ENCODE results near the gene CDH24. TPM values are rescaled to one million over a fixed set of nuclear protein-coding genes. Genes with fewer than 3 reads are reported as not detected.

CDH24 gene
- polyA plus RNA-seq, 1 experiment, result 14.8 TPM

GRCh38 chr14:23042162-23042965, 15.0 kb downstream of the CDH24 start, which contains the start of gene PSMB11:
Gene PSMB11 (plus strand): TSS chr14:23042212. CDS start chr14:23042226, 14 bp downstream.
- H3K27me3 ChIP-seq (ENCODE audit: control insufficient read depth, insufficient read depth, low read length), result no peaks in the 10 kb centered on the region
- no peak within 1 kb of the TSS for H3K4me3 ChIP-seq (ENCODE audit: low read depth, low read length)
- DNase-seq (ENCODE audit: low read depth), result no peak
- H3K36me3 ChIP-seq (ENCODE audit: control insufficient read depth, insufficient read depth, low read length), result no peaks in the 10 kb centered on the region
- POLR2A ChIA-PET, result no interaction called here
- TF ChIP-seq CTCF (IDR thresholded peaks at IDR 0.05; ENCODE audit: insufficient read depth, low read depth, low read length), result no peak
- CTCF ChIA-PET, result interaction anchor here (0.9 to 3.2 kb wide), 9 partner anchors 9 to 70 kb away, joined by 3 to 13 read pairs (median 4); no protein-coding TSS in a partner anchor

GRCh38 chr14:23041729-23042128, 15.6 kb downstream of the CDH24 start:
- ChIA-PET POLR2A (no interaction called here), CTCF (interaction anchor here (0.9 to 3.2 kb wide), 9 partner anchors 9 to 69 kb away, joined by 3 to 13 read pairs (median 4); no protein-coding TSS in a partner anchor)
- Histone ChIP-seq H3K36me3 (ENCODE audit: control insufficient read depth, insufficient read depth, low read length) (no peaks in the 10 kb centered on the region), H3K27me3 (ENCODE audit: control insufficient read depth, insufficient read depth, low read length) (no peaks in the 10 kb centered on the region), H3K4me3 (ENCODE audit: low read depth, low read length) (no peak overlapping the region)
- DNase-seq (ENCODE audit: low read depth), result no peak
- TF ChIP-seq CTCF (IDR thresholded peaks at IDR 0.05; ENCODE audit: insufficient read depth, low read depth, low read length), result no peak

GRCh38 chr14:23040100-23040499, 17.2 kb downstream of the CDH24 start:
- Histone ChIP-seq H3K4me3 (ENCODE audit: low read depth, low read length) (no peak overlapping the region), H3K36me3 (ENCODE audit: control insufficient read depth, insufficient read depth, low read length) (no peaks in the 10 kb centered on the region), H3K27me3 (ENCODE audit: control insufficient read depth, insufficient read depth, low read length) (no peaks in the 10 kb centered on the region)
- CTCF ChIA-PET, result interaction anchor here (1.1 to 1.5 kb wide), 4 partner anchors 29 to 54 kb away, joined by 3 to 7 read pairs (median 4); no protein-coding TSS in a partner anchor
- no peak for TF ChIP-seq CTCF (IDR thresholded peaks at IDR 0.05; ENCODE audit: insufficient read depth, low read depth, low read length)
- POLR2A ChIA-PET, result no interaction called here
- no peak for DNase-seq (ENCODE audit: low read depth)

DNA sequence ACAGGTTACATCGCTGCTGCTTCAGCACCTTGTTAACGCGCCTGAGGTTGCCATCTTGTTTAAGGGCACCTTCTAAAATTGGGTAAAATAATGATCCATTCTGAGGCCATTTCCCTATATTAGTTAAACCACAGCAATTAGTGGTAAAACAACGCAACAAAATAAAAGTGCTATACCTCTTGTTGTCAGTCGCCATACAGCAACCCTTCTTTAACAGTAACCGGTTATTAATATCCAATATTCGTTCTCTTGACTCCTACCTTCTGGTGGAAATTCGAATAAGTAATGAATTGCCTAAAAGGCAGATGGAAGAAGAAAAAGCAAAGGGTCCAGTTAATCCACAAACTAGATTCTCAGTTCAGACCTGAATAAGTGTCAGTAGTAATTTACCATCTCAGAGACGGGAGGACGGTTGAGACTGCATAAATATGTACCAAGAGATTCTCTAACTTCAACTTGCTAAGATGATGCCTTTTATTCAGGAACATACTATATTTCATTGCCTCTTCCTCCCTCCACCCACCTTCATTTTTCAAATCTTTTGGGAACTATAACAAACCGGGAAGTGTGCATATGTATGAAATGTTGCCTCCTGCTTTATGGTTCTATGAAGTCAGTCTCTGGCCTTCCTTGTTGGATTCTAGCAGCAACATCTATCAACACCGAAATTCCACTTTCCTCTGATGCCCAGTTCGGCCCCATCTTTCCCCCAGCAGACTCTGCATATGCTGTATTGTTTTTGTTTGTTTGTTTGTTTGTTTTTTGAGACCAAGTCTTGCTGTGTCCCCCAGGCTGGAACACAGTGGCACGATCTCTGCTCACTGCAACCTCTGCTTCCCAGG, 21.8 kb downstream of the CDH24 start:
- Histone ChIP-seq H3K4me3 (ENCODE audit: low read depth, low read length) (no peak overlapping the region; the same call in 1 of the 2 replicates), H3K27me3 (ENCODE audit: control insufficient read depth, insufficient read depth, low read length) (no peaks in the 10 kb centered on the region), H3K36me3 (ENCODE audit: control insufficient read depth, insufficient read depth, low read length) (peaks cover 8% of the 10 kb centered on the region)
- DNase-seq (ENCODE audit: low read depth), result no peak
- POLR2A ChIA-PET, result no interaction called here
- TF ChIP-seq CTCF (IDR thresholded peaks at IDR 0.05; ENCODE audit: insufficient read depth, low read depth, low read length), result no peak
- CTCF ChIA-PET, result no interaction called here

All from BJ (cell line).